HG02798 (cell line): ENCODE results near the gene NPS.

Experiments
- ATAC-seq: cut with Tn5 transposase; IDR thresholded peaks from one replicate; pipeline ENCODE4 v1.9.1; 2021; ENCODE audit warnings: mild to moderate bottlenecking; ENCODE audit not compliant: unreplicated experiment, poor library complexity

The NPS gene

GRCh38 chr10:127553417-127553816 is 4.3 kb downstream of the NPS start:
- no peak for ATAC-seq

DNA sequence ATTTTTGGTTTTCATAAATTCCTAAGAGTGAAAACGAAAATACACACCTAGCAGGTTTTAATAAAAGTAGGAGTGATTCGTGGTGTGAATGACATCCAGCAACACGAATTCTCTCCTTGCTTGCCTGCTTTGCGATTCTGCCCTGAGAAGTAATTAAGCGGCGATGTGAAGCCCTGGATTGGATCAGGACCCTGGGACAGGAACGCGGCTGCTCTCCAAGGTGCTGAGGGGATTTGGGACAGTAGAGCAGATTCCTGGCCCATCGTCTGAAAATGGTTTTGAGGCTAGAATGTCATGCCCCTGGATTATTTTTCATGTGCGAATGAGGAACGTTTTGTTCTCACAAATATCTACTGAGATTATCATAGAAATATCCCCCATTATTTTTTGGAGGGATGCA is 7.8 kb downstream of the NPS start:
- ATAC-seq = no peak

GRCh38 chr10:127561647-127562046 is 12.5 kb downstream of the NPS start:
- ATAC-seq = no peak

DNA sequence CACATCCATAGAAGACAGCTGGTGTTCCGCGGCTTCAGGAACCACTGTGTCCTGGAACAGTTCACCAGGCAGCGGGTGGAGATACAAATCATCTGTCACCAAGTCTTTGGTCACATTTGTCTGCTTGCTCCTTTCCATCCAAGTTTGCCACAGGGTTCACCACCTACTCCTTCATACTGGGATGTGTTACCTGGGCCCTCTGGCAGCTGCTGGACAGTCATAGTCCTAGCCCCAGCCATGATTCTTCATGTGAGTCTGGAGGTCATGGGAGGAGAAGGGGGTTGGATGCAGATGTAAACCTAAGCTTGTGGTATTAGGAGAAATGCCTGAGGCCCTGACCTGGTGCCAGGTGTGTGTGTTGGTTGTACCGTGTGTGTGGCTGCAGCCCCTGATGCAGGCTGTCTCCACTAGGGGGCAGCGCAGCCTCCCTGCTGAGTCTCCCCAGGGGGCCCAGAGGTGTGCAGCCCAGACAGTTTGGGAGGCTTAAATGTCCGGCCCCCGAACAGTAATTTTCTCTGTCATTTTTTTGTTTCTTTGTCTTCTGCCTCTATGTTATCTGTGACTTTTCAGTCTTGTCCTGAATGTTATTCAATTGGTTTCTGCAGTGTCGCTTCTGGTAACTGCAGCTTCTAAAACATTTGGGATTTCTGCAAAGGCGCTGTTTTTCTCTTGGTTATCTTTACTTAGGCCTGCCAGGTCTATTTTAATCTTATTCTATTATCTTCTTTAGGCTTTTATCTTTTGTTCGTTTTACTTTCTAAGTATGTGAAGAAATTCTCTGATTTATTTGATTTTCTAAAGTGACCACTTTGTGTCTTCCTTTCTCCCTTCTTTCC is 14.8 kb downstream of the NPS start:
- peak; percentile 72 for ATAC-seq

DNA sequence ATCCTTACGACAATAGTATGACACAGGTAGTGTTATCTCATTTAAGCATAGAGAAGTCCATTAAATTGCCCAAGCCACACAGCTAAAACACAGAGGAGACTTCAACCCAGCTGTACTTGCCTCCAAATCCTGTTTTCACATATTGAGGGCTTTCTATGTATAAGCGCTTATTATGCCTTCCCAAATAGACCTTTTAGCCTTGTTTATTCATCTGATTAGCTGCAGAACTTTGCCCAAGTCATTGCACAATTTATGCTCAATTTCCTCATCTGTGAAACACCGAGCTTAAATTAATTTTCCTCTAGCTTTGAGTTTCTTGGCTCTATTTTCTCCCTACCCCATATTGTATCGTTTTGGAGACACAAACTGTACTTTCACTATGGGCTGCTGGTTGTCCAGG is 15.5 kb downstream of the NPS start:
- no peak for ATAC-seq

- ATAC-seq = no peak
Measured at GRCh38 chr10:127565583-127565982, 16.5 kb downstream of the NPS start.

DNA sequence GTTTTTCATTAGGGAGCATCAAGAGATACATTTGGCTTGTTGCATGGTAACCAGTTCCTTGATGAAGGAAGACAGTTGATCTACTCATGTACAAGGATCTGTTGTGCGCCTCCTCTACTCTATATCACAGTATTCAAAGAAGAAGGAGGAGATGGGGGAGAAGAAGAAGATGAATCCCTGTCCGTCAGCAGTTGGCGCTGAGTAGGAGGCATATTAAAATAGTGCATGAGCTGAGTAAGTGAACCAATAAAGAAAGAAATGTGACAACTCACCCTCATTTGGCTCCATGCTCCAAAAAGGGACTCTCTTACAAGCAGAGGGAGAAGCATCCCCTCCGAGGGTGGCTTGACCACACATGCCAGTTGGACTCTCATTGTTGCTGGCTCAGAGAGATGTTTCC is 20.1 kb downstream of the NPS start:
- no peak for ATAC-seq

- no peak for ATAC-seq
Measured at GRCh38 chr10:127570036-127570435, 20.9 kb downstream of the NPS start.

DNA sequence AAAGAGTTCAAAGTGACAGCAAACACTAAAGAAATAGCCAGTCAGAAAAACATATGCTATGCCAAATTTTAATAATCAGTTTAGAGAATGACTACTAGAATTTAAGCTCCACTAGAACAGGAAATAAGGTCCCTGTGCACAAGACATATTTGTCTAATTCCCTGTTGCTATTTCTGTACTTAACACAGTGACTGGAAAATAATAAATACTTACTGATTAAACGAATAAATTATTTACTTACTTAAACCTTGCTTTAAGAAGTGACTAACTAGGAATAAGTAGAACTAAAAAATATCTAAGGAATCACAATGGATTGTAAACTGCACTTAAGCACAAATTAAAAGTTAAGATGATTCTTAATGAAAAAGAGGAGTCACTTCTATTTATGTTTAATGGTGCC is 22.3 kb downstream of the NPS start:
- no peak for ATAC-seq

GRCh38 chr10:127576051-127576450 is 26.9 kb downstream of the NPS start:
- ATAC-seq = no peak

DNA sequence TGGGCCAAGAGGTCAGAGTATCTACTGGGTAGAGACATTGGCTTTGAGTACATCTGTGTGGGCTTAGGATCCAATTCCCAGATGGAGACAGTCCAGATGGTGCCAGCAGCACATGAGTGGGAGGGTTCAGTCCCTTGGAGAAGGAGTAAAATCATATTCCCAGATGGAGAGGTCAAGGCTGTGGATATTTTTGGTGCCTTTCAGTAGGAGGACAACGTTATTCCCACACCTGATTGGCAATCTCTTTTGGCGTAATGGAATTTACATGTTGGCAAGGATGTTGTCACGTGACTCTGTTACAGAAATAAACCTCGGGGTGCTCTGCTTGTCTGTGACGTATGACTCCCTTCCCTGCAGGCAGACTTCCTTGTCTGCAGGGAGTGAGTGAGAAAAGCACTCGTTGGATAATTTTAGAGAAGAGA is 27.6 kb downstream of the NPS start:
- ATAC-seq = no peak

DNA sequence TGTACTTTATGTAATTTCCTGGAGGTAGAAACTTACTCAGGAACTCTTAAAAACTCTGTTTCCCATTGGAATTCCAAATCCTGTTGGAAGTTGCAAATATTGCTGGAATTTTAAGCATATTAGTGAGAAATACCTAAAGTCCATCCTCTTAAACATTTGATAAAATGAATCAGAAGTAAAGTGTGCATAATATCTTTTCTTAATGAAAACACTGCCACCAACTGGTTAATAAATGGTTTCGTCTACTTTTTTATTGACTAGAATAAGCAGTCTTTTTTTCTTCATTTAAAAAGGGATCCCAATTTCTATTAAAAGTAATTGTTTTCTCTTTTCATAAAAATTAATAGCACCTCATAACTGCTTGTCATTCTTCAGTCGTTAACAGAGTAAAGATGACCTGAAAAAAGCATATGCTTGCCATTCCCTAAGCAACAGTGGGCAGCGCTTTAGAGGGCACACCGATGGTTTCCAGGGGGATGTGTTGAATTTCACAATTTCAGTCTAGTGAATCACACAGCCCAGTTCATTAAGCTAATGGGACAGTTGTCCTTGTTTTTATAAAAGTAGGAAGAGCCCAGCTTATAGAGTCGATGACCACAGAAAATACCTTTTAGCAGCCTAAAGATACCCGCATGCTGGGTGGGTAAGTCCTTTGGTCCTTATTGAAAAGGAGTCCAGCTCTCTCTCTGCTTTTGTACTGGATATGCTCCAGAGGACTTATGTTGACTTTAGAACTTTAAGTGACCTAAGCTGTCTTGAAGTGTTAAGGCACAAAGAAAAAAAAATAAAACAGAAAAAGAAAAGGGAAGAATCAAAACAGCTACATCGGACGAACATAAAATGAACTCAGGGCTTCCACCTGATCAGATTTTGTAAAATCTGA is 28.5 kb downstream of the NPS start:
- no peak for ATAC-seq

GRCh38 chr10:127578259-127578960 is 29.3 kb downstream of the NPS start:
- ATAC-seq = no peak

DNA sequence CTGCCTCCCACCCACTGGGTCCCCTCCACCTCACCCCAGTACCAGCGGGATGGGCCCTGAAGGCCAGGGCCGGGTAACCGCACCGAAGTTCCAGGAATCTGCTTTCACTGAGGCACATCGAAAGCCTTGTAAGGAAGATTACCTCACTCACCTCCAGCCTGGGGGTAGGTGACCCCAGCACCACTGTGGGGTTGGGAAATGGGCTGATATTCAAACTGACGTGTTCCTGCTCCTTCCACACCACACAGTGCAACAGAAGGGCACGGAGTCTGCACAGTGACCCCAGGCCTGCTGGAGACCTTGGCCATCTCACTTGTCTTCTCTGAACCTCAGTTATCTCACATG is 29.8 kb downstream of the NPS start:
- ATAC-seq = no peak

- ATAC-seq = no peak
Measured at GRCh38 chr10:127579640-127580039, 30.5 kb downstream of the NPS start.

GRCh38 chr10:127580822-127581221 is 31.7 kb downstream of the NPS start:
- ATAC-seq = no peak

DNA sequence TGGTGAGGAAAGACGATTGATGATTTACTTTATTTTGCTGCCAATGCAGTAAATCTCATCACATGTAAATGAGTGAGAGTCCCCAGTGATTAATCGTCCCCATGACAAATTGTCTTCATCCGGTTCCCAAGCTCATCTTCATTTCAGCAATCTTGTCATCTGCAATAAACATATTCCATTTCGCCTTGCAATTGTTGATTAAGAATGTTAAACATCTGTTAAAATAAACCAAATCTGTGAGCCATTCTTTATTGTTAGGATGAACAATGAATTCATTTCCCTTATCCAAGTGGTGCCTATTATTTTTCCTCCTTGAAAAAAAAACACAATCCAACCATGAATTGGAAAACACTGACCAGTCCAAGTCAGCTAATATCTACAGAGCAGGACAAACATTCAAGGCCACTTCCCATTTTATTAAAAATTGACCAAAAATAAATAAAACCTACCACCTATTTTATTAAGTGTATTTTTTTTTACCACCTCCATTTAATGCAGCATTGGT is 36.5 kb downstream of the NPS start:
- ATAC-seq = no peak

DNA sequence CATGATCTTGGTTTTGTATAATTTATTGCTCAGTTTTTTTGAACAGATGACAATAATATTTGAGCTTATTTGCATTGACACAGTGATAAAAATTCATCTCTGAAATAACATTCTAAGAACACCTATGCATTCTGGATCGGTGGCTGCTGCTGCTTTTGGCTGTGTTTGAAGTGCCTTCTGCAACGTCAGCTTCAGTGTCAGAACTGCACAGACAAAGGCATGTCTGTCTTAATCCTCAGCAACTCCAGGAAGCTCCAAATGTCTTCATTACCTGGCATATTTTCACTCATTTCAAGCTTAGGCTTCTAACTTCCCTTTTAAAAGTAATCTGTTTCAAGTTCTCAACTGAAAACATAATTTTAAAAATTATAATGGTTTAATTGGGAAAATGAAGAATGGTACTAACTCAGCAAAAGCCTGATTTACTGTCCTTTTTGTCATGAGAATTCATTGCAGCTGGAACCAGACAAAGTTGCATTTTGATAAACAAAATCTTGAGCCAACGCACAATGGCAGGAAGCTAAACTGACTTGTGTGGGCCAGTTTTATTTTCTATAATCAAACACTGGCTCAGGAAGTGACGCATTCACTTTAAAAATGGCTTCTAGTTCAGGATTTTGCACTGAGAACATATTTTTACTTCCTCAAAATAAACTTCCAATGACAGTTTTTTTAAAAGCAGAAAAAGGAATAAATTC is 38.7 kb downstream of the NPS start:
- ATAC-seq = no peak

- ATAC-seq = no peak
Measured at GRCh38 chr10:127592586-127592985, 43.5 kb downstream of the NPS start.

- ATAC-seq = no peak
Measured at GRCh38 chr10:127600479-127600878, 51.4 kb downstream of the NPS start.
